GM18511 (cell line): ENCODE results near the gene STS.
"Not testable (repeated sequence)": the region's sequence is repeated elsewhere in the genome, so short reads cannot be mapped to it uniquely, and the experiment has no call there.

Experiments used
- ATAC-seq: cut with Tn5 transposase; IDR thresholded peaks from one replicate; pipeline ENCODE4 v1.9.1; 2021; ENCODE audit warnings: mild to moderate bottlenecking, moderate library complexity; ENCODE audit not compliant: unreplicated experiment

Gene STS

DNA sequence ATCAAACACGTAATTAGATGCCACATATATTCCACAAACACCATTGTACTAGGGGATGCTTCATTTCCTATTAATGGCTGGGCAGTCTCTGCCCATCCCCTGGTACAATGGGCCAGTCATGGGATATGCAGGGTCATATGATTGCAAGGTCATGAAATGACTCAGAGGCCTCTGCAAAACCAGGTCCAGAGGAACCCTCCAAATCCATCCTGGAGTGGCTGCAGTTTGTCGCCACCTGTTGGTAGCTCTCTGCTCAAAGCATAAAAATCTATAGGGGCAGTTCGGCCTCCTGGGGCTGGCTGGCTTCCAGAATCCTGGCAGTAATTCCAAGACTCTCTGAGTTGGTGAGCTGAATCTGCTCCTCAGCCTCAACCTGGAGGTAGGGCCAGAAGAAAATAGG, 23.4 kb downstream of the STS start:
- no peak for ATAC-seq

DNA sequence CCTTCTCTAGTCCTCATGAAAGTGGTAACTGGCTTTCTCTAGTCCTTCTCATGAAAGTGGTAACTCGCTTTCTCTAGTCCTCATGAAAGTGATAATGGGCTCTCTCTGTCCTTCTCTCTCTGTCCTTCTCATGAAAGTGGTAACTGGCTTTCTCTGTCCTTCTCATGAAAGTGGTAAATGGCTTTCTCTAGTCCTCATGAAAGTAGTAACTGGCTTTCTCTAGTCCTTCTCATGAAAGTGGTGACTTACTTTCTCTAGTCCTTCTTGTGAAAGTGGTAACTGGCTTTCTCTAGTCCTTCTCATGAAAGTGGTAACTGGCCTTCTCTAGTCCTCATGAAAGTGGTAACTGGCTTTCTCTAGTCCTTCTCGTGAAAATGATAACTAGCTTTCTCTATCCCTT, 31.3 kb downstream of the STS start:
- ATAC-seq, result not testable (repeated sequence)

DNA sequence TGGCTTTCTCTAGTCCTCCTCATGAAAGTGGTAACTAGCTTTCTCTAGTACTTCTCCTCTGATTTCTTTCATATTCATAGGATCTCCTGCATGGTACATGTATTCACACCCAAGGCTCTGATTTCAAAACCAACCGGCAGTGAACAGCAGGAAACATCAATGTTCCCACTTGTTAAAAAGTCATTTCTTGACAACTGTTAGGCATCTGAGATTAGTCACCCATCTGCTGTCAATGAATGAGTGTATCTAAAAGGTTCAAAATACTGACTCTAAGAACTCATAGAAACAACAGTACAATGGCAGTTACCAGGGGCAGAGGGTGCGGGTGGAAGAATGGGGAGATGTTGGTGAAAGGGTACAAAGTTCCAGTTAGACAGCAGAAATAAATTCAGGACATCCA, 31.9 kb downstream of the STS start:
- no peak for ATAC-seq

DNA sequence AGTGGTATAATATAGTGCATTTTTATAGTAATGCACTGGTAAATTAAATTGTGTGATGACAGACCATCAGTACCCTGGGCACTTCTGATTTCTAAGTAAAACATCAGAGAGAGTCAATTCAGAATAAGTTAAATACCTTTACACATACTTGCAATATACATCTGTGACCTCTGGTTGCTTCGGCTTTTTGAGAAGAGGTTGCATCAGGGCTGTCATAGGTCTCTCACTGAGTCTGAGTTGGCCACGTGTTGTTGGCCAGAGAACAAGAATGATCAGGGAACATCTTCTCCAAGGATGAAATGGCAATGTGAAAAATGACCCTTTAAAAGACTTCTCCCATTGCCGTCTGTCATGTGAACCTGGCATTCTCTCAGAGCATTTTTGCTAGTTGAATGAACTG, 37.3 kb downstream of the STS start:
- ATAC-seq, result no peak

DNA sequence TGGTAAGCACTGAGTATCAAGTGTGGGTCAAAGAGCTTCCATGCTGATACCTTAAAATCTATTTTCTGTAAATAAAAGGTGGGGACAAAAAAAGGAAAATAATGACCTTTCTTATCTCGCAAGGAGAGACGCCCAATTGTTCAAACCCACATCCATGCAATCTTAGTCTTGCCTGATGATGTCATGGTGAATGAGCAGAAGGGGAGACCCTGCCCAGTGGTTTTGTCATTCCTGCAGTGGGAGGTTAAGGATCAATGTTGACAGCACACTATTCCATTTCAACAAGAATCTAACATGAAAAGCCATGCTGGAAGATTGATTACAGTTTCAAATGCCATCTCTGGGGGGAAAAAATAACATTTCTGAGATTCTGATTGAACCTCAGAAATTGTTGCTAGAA, 41.2 kb downstream of the STS start:
- ATAC-seq, result no peak

DNA sequence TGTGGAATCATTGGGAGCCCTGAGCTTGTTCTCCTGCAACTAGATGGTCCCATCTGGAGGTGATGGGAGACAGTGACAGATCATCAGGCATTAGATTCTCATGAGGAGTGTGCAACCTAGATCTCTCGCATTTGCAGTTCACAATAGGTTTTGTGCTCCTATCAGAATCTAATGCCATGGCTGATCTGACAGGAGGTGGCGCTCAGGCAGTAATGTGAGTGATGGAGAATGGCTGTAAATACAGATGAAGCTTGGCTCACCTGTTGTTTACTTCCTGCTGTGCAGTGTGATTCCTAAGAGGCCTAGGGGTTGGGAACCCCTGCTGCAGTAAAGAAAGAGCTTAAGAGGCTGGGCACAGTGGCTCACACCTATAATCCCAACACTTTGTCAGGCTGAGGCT, 42.6 kb downstream of the STS start:
- no peak for ATAC-seq

DNA sequence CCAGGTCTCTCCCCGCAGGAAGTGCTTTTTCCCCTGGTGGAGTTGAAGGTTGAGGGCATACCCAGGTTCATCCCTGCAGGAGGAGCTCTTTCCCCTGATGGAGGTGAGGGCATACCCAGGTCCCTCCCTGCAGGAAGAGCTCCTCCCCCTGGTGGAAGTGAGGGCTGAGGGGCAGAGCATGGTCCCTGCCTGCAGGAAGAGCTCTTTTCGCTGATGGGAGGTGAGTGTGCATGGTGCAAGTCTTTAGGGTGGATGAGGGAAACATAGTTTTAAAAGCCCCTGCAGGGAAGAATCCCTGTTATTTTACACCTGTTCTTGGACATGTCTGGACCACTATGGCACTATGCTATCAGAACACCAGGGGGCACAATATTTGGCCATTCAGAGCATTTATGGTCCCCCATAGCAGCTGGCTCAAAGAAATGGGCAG, 44.2 kb downstream of the STS start:
- no peak for ATAC-seq

DNA sequence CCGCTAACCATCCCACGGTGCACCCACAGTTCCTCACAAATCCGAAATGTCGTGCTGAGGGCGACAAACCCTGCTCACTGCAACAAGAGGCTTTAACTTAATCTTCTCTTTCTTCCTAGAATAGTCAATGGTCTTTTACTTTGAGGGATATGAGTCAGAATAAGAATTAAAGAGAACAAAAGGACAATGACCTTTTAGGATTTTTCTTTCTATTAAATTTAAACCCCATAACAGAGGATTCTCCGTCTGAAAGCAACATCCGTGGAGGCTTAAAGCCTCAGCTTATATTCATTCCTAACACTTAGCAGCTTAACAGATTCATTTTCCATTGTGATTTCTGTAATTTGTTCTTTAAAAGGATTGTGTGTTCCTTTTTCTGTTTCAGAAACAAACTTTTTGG, 45.4 kb downstream of the STS start:
- ATAC-seq, result no peak

DNA sequence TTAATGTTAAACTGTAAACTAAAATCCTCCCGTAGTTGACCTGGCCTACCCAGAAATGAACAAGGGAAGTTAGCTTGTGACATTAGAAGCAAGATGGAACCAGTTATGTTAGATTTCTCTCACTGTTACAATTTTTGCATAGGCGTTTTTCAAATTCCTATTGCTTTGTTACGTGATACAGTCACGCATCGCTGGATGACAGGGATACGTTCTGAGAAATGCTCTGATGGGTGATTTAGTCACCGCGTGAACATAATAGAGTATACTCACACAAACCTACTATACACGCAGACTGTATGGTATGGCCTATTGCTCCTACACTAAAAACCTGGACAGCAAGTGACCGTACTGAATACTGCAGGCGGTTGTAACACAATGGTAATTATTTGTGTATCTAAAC, 47.1 kb downstream of the STS start:
- ATAC-seq, result no peak
